DOHH2 (cell line): Measurements from ENCODE around the gene CPS1.

Experiments
- H3F3A ChIP-seq: fragments of 200-600 bp; sonication (generic), shearing (Covaris generic); 2 replicates; pipeline ENCODE4 v1.6.0; 2016; ENCODE audit warnings: antibody characterized with exemption, mild to moderate bottlenecking; ENCODE audit not compliant: control insufficient read depth, insufficient read depth
- H3K27ac ChIP-seq: fragments of 200-600 bp; sonication (generic); 2 replicates; pipeline ENCODE4 v1.5.1; 2014; ENCODE audit warnings: low read depth, mild to moderate bottlenecking, low read length, moderate library complexity
- H3K27me3 ChIP-seq: fragments of 200-600 bp; sonication (generic); 2 replicates; pipeline ENCODE4 v1.6.1; 2014; ENCODE audit warnings: mild to moderate bottlenecking, low read length, mixed read lengths; ENCODE audit not compliant: control insufficient read depth
- H3K36me3 ChIP-seq: fragments of 200-600 bp; sonication (generic); 2 replicates; pipeline ENCODE4 v1.6.1; 2014; ENCODE audit warnings: mild to moderate bottlenecking, low read length, moderate library complexity, mixed read lengths; ENCODE audit not compliant: control insufficient read depth
- H3K4me1 ChIP-seq: fragments of 200-600 bp; sonication (generic); 2 replicates; pipeline ENCODE4 v1.6.1; 2014; ENCODE audit warnings: mild to moderate bottlenecking, low read length, mixed read lengths; ENCODE audit not compliant: control insufficient read depth
- H3K4me2 ChIP-seq: fragments of 200-600 bp; sonication (generic); 2 replicates; pipeline ENCODE4 v1.6.0; 2014; ENCODE audit warnings: mild to moderate bottlenecking, low read length, moderate library complexity
- H3K4me3 ChIP-seq: fragments of 200-600 bp; sonication (generic); 2 replicates; pipeline ENCODE4 v1.5.1; 2014; ENCODE audit warnings: mild to moderate bottlenecking, low read length, mixed read lengths
- H3K79me2 ChIP-seq: fragments of 200-600 bp; sonication (generic); 2 replicates; pipeline ENCODE4 v1.6.1; 2014; ENCODE audit warnings: mild to moderate bottlenecking, low read length, mixed read lengths; ENCODE audit not compliant: control insufficient read depth
- H3K9me2 ChIP-seq: fragments of 200-600 bp; sonication (generic); replicated peaks from 2 replicates; pipeline ENCODE4 v1.6.1; 2014; ENCODE audit warnings: mild to moderate bottlenecking, low read length, mixed read lengths; ENCODE audit not compliant: control insufficient read depth
- H3K9me3 ChIP-seq: fragments of 200-600 bp; sonication (generic); 2 replicates; pipeline ENCODE4 v1.6.1; 2014; ENCODE audit warnings: antibody characterized with exemption, low read length, mixed read lengths; ENCODE audit not compliant: control insufficient read depth, insufficient read depth
- H4K20me1 ChIP-seq: fragments of 200-600 bp; sonication (generic); 2 replicates; pipeline ENCODE4 v1.6.0; 2014; ENCODE audit warnings: low read depth, mild to moderate bottlenecking, antibody characterized with exemption, low read length, moderate library complexity; ENCODE audit not compliant: control insufficient read depth, insufficient read depth
- CTCF ChIP-seq: fragments of 200-600 bp; sonication (generic); IDR thresholded peaks from one replicate; pipeline ENCODE4 v1.5.1; 2014; ENCODE audit warnings: antibody characterized with exemption, mild to moderate bottlenecking, low read depth, low read length; ENCODE audit not compliant: poor library complexity, severe bottlenecking
- EZH2phosphoT487 ChIP-seq: fragments of 200-600 bp; sonication (generic); IDR thresholded peaks from 2 replicates; pipeline ENCODE4 v1.6.1; 2017; ENCODE audit warnings: borderline replicate concordance, mild to moderate bottlenecking, antibody characterized with exemption, low read length, moderate library complexity, mixed read lengths

The CPS1 gene

DNA sequence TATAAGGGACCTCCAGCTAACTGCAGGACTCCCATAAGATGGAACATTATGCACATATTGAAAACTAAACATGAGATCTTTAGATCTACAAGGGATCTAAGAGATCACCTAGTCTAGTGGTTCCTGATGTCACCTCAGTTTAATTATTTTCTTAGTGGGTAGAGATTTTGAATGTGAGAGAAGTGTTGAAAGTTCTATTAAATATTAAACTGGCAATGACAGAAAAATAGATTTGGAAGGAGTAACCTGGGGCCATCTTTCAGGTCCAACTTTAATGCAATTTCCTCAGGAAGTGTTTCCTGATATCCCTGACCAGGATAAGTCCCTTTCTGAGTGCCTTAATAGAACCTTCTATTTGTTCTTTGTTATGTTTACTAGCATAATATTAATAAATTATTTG lies 29.1 kb upstream of the CPS1 start:
- Histone ChIP-seq H3F3A (no peaks in the 10 kb centered on the region), H3K9me3 (no peaks in the 10 kb centered on the region), H4K20me1 (no peaks in the 10 kb centered on the region), H3K27ac (no peak overlapping the region), H3K79me2 (no peaks in the 10 kb centered on the region), H3K36me3 (no peaks in the 10 kb centered on the region), H3K4me1 (peaks cover 5% of the 10 kb centered on the region), H3K4me3 (no peak overlapping the region), H3K27me3 (0 out of 2 replicates have a peak, but pooled peaks cover 2% of the 10 kb centered on the region), H3K4me2 (no peak overlapping the region), H3K9me2 (no peaks in the 10 kb centered on the region; the same call in 1 of the 2 replicates)
- TF ChIP-seq EZH2phosphoT487 (no peak), CTCF (no peak)

GRCh38 chr2:210528716-210529115 lies 27.7 kb upstream of the CPS1 start:
- no peaks in the 10 kb centered on the region for H3K36me3 ChIP-seq
- TF ChIP-seq CTCF (no peak), EZH2phosphoT487 (no peak)
- H3K4me3 ChIP-seq, result no peak overlapping the region
- no peak overlapping the region for H3K4me2 ChIP-seq
- H4K20me1 ChIP-seq, result no peaks in the 10 kb centered on the region
- H3K27ac ChIP-seq, result no peak overlapping the region
- H3K27me3 ChIP-seq, result no peaks in the 10 kb centered on the region
- no peaks in the 10 kb centered on the region for H3K79me2 ChIP-seq
- peaks cover 5% of the 10 kb centered on the region for H3K4me1 ChIP-seq
- no peaks in the 10 kb centered on the region; the same call in 1 of the 2 replicates for H3K9me2 ChIP-seq
- H3F3A ChIP-seq, result no peaks in the 10 kb centered on the region
- H3K9me3 ChIP-seq, result no peaks in the 10 kb centered on the region

- Histone ChIP-seq H3K27ac (no peak overlapping the region), H3K9me3 (no peaks in the 10 kb centered on the region), H3K36me3 (no peaks in the 10 kb centered on the region), H3K79me2 (no peaks in the 10 kb centered on the region), H3K4me3 (no peak overlapping the region), H3K4me2 (no peak overlapping the region), H3K9me2 (no peaks in the 10 kb centered on the region; the same call in 1 of the 2 replicates), H3K27me3 (no peaks in the 10 kb centered on the region), H4K20me1 (no peaks in the 10 kb centered on the region), H3K4me1 (no peaks in the 10 kb centered on the region), H3F3A (no peaks in the 10 kb centered on the region)
- no peak for TF ChIP-seq CTCF
- no peak for TF ChIP-seq EZH2phosphoT487
These were observed 25.3 kb upstream of the CPS1 start for GRCh38 chr2:210531050-210531449.
